ENCODE data around the gene ALX4.

DNA sequence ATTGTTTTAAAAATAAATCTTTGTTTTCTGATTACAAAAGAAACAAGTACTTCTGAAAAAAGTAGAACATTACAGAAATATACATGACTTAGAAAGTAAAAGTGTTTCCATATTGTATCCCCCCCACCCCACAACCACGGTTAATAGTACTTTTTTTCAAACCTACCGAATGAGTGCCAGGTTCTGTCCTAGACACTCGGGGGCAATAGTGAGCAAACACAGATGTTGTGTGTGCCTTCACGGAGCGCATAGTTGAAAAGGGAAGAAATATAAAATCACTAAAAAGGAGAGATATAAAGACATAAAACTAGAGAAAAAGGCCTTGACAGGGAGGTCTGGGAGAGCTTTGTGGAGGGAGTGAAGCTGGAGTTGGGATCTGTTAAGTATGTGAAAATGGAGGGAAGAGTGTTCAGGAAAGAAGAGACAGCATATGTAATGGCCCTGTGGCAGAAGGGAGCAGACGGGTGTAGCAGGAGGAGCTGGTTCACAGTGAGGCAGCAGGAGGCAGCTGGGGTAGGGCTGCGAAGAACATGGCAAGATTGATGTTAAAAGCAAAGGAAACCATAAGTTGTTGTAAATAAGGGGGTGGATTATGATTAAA is 42.1 kb upstream of the ALX4 start:
- TF ChIP-seq, protein P1, sequence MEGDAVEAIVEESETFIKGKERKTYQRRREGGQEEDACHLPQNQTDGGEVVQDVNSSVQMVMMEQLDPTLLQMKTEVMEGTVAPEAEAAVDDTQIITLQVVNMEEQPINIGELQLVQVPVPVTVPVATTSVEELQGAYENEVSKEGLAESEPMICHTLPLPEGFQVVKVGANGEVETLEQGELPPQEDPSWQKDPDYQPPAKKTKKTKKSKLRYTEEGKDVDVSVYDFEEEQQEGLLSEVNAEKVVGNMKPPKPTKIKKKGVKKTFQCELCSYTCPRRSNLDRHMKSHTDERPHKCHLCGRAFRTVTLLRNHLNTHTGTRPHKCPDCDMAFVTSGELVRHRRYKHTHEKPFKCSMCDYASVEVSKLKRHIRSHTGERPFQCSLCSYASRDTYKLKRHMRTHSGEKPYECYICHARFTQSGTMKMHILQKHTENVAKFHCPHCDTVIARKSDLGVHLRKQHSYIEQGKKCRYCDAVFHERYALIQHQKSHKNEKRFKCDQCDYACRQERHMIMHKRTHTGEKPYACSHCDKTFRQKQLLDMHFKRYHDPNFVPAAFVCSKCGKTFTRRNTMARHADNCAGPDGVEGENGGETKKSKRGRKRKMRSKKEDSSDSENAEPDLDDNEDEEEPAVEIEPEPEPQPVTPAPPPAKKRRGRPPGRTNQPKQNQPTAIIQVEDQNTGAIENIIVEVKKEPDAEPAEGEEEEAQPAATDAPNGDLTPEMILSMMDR (conservative IDR thresholded peaks at IDR 0.05; ENCODE audit: low read length), result peak; percentile 57
- no peak for TF ChIP-seq EZH2phosphoT487 (IDR thresholded peaks at IDR 0.05; ENCODE audit: borderline replicate concordance, low read depth, low read length)

All from OCI-LY7 (cell line).